Chondrocyte (in vitro differentiated cells): ENCODE measurements around the gene PPP2CA. TPM values are rescaled to one million over a fixed set of nuclear protein-coding genes. Genes with fewer than 3 reads are reported as not detected.

Source experiments
- DNase-seq: peaks from one replicate; pipeline ENCODE4 v3.0.0; 2021; ENCODE audit warnings: mixed read lengths, low spot score
- H3K27ac Mint-ChIP-seq: one replicate; pipeline ENCODE4 v1.8.0; 2021; ENCODE audit warnings: mild to moderate bottlenecking, moderate library complexity, mixed read lengths; ENCODE audit not compliant: unreplicated experiment
- H3K27me3 Mint-ChIP-seq: 2 replicates; pipeline ENCODE4 v1.8.0; 2021; ENCODE audit warnings: low read depth, mixed read lengths
- H3K36me3 Mint-ChIP-seq: 2 replicates; pipeline ENCODE4 v1.8.0; 2021; ENCODE audit warnings: low read depth, mixed read lengths
- H3K4me1 Mint-ChIP-seq: 2 replicates; pipeline ENCODE4 v1.8.0; 2021; ENCODE audit warnings: low read depth, mild to moderate bottlenecking, mixed read lengths
- H3K4me3 Mint-ChIP-seq: one replicate; pipeline ENCODE4 v1.8.0; 2021; ENCODE audit warnings: mild to moderate bottlenecking, moderate library complexity, mixed read lengths; ENCODE audit not compliant: unreplicated experiment
- H3K9me3 Mint-ChIP-seq: 2 replicates; pipeline ENCODE4 v1.8.0; 2021; ENCODE audit warnings: low read depth, mixed read lengths
- CTCF ChIP-seq: fragments of 200-600 bp; sonication (generic); IDR thresholded peaks from 2 replicates; pipeline ENCODE4 v1.5.0; 2021; ENCODE audit warnings: antibody characterized with exemption, mild to moderate bottlenecking, moderate library complexity
- microRNA-seq: library from miRNA; unstranded; fragments of <30 nt; microRNA quantifications from one replicate; pipeline ENCODE4 v1.2.0, GENCODE V29; 2020; ENCODE audit warnings: borderline number of aligned reads
- total RNA-seq: library from RNA; stranded (reverse); gene quantifications from 3 replicates; pipeline ENCODE4 v1.2.1, GENCODE V29; 2021

Gene PPP2CA
- total RNA-seq, 1 donor from 2014 or later: 109 TPM

GRCh38 chr5:134145779-134146581, 79.9 kb downstream of the PPP2CA start:
- Mint-ChIP-seq H3K27me3 (no peaks in the 10 kb centered on the region), H3K4me3 (no peak overlapping the region), H3K27ac (peak overlapping the region; percentile 67), H3K4me1 (peaks cover 23% of the 10 kb centered on the region), H3K9me3 (no peaks in the 10 kb centered on the region), H3K36me3 (peaks cover 5% of the 10 kb centered on the region)
- TF ChIP-seq CTCF: peak; percentile 87
- peak; percentile 48 for DNase-seq

DNA sequence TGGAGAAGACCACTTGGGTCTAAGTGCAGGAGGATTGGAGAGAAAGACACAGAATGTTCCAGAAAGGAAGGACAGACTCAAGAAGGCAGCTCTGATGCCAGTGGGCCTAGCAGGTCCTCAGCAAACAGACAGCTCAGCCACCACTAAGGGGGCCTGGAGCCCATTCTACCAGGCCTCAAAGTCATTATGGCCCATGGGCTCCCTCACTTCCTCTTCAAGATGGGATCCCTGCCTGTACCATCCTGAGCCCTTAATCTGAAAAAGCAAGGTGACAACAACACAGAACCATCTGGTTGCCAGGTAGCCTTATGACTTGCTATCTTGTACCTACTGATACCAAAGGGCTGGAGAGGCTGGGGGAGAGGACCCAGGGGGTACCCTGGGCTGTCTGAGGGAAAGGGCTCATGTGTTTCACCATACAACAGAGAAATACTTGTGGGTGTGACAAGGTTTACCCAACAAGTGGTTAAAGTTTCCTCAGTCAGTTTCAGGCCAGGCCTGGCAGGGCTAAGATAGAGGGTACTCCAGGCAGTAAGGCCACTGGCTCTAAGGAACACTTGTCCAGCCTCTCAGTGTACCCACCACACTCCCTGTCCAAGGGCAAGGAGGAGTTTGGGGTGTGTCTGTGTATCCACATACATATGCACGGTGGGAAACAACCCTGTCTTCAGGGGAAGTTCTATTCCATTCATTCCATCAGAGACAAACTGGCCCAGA, 80.7 kb downstream of the PPP2CA start:
- Mint-ChIP-seq H3K4me3 (no peak overlapping the region), H3K4me1 (peaks cover 27% of the 10 kb centered on the region), H3K27ac (no peak overlapping the region), H3K36me3 (peaks cover 5% of the 10 kb centered on the region), H3K9me3 (no peaks in the 10 kb centered on the region), H3K27me3 (no peaks in the 10 kb centered on the region)
- no peak for DNase-seq
- TF ChIP-seq CTCF: no peak

Small RNA genes lying within 50 kb of the gene (microRNA-seq; reads per million reads assigned to microRNA genes)
- not detected for gene MIR3661

Other genes starting within 250 kb of the PPP2CA start
- gene VDAC1, start 221.1 kb downstream of the PPP2CA start, total RNA-seq: 138 to 173 TPM (median 143 TPM) in 3 replicates
- gene TCF7, start 111.4 kb downstream of the PPP2CA start, total RNA-seq: 0.53 to 1.2 TPM (median 0.55 TPM) in 3 replicates
- gene SKP1, start 49.1 kb downstream of the PPP2CA start, total RNA-seq: 248 to 338 TPM (median 256 TPM) in 3 replicates
- 1.5 to 4.3 TPM (median 3.7 TPM) in 3 replicates for gene CDKL3, start 141.1 kb upstream of the PPP2CA start, total RNA-seq
- 87.0 to 102 TPM (median 93.8 TPM) in 3 replicates for gene UBE2B, start 145.5 kb upstream of the PPP2CA start, total RNA-seq
- gene CDKN2AIPNL, start 185.8 kb upstream of the PPP2CA start, total RNA-seq: 14.8 to 18.9 TPM (median 15.2 TPM) in 3 replicates